ENCODE results near the gene PGPEP1.
"Not testable (repeated sequence)": the region's sequence is repeated elsewhere in the genome, so short reads cannot be mapped to it uniquely, and the experiment has no call there.

The PGPEP1 gene

GRCh38 chr19:18308948-18309325, 31.5 kb upstream of the PGPEP1 start:
- no peak for DNase-seq

GRCh38 chr19:18309525-18310064, 30.8 kb upstream of the PGPEP1 start:
- no peak for DNase-seq

GRCh38 chr19:18310118-18310909, 30.1 kb upstream of the PGPEP1 start:
- DNase-seq, result no peak

DNA sequence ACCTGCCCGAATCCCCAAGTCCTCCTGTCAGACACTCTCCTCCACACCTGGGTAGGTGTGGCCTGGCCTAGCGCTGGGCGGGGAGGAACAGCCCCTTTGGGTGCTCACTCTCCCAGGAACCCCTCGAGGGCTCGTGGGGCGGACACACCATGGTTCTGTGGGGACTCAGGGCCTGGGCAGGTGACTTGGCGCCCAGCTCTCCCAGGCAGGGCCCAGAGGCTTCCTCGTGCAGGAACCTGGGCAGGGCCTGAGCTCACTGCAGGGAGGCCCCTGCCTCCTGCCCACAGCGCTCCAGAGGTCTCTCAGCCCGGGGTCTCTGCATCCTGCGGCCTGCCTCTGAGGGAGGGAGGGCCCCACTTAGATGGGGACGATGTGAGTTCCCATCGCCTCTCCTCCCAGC, 29.4 kb upstream of the PGPEP1 start:
- no peak for DNase-seq

DNA sequence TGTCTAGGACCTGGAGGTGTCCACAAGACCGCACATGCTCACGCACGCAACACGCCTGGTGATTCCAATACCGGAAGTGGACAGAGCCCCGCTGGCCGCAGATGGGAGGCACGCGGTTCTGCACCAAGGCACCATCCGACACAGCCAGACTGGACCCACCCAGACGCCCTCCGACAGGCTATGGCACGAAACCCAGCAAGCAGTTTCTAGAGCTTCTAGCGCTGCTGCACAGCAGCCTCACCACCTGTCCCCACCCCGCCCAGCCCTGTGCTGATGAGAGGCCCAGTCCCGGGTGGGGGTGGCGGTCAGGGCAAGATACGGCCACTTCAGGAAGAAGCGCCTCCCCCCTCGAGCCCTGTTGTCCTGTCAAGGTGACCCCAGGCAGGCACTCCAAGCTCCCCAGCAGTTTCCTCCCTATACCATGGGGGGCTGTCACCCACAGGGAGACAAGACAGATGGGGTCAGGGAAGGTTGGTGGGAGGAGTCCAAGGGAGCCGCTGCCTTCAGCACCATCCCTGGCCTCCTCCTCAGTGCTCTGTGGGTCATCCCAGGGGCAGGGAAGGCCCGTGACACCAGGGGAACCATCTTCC, 28.8 kb upstream of the PGPEP1 start:
- DNase-seq, result no peak

DNA sequence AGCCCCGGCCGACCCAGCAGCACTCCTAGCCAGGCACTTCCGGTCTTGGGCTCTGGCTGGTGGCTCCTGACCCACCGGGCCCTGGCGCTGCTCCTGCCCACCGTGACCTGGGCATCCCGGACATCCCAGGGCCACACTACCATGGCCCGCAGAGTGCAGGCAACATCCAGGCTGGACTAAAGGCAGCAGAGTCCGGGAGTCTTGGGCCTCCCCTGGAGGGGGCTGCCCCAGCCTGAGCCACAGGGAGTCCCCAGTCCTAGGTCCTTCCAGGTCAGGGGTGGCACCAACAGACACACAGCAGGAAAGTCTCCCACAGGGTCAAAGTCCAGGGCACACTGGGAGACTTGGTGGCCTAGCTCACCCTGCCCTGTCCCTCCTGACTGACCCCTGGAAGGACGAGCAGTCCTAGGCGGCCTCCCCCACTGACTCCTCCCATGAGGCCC, 28.3 kb upstream of the PGPEP1 start:
- no peak for DNase-seq

DNA sequence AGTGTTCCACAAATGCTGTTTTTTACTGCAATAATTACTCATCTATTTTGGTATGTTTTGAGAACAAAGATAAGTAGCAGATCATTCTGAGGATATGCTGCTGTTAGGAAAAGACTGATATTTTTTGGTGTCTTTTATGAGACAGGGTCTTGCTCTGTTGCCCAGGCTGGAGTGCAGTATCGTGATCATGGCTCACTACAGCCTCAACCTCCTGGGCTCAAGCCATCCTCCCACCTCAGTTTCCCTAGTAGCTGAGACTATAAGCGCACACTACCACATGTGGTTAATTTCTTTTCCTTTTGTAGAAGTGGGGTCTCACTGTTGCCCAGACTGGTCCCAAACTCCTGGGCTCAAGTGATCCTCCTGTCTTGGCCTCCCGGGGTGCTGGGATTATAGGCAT, 27.0 kb upstream of the PGPEP1 start:
- no peak for DNase-seq

DNA sequence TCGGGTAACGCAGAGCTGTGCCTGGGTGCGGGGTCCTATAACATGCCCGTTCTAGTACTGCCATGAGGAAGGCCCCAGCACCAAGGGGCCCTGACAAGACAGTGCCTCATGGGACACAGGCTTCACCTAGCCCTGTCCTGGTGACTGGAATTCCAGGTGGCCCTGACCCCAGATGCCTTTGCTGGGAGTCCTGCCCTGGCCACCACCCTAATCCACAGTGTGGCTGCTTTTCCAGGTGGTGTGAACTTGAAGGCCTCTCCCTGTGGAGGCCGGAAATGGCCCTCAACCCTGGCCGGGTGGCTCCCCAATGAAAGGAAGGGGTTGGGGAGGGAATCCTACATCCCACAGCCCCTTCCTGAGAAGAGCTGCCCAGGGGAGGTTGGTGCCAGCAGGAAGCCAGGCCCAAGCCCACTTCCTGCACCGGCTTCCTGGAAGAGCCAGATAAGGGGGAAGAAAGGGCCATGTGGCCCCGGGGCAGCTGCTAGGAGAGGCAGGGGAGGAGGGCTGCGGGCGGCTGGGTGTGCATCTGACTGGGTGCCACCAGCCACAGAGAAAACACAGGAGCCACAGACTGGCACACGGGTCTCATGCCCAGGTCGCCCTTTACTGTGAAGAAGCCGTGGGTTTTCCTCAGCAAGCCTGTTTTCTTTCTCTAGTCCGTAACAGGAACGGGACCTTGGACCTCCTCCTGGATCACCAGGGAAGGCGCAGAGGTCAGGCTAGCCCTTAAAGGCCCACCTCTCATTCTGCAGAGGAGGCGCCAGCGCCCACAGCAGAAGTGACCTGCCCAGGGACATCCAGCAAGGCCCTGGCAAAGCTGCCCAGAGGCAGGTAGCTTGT, 22.2 kb upstream of the PGPEP1 start:
- no peak for DNase-seq

DNA sequence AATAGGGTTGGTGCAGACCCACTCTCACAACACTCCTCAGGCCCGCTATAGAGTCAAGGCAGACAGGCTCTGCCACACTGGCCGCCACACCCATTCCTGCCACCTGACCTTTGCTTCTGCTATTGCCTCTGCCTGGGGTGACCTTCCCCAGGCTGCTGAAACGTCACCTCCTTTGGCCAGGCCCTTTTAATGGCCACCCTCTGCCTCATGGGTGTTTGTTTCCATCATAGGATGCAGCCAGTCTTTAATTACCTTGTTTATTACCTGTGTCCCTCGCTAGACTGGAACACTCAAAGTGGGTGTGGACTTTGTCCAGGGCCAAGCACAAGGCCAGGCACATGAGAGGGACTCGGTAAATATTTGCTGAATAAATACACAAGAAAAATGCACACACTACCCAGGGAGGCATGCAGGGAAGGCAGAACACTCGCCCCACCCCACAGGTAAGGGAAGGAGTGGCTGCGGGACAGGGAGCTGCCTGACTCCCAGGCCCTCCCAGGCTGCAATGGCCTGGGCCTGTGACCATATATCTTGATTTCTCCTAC, 20.7 kb upstream of the PGPEP1 start:
- no peak for DNase-seq

DNA sequence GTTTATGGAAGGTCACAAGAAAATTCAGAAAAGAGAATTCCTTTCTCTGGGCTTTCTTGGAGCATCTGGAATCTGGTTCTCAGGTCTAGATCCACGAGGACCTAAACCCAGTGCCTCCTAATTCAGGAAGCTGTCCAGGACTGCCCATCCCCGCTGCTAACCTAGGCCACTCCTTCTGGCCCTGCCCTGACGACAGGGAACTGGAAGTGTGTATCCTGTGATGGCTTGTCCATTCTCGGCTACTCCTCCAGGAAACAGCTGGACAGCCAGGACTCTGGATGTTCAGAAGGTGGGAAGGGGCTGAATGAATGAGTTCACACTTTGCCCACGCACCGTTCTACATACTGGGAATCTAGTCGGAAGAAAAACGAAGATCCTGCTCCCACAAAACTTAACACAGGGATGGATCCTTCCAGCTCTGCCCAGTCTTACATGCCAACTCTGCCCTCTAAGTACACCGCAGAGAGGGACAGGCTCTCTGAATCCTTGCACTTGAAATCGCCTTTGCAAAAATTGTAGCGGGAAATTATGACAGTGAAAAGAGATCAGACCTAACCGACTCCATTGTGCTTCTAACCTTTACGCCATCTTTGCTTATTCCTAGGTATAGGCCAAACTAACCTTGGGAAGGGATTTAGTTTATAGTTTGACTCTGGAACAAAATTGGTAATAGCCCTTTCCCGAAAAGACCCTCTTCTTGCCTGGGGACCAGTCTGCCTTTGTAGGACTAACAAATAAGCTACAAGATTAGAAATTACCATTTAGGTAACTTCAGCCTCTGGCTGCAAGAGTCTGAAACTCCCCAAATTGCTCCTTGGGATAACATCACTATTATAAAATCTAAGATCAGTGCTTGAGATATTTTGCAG, 19.3 kb upstream of the PGPEP1 start:
- DNase-seq, result no peak

DNA sequence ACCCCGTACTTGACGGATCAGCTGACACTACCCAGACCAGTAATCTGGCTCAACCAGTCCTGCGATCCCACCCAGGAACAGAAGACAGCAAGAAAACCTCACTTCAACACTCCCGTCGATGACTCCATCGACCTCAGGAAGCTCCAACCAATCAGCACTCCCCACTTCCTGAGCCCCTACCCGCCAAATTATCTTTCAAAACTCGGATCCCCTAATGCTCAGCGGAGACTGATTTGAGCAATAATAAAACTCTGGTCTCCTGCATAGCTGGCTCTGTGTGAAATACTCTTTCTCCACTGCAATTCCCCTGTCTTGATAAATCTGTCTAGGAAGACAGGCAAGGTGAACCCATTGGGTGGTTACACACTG, 18.7 kb upstream of the PGPEP1 start:
- DNase-seq, result no peak

DNA sequence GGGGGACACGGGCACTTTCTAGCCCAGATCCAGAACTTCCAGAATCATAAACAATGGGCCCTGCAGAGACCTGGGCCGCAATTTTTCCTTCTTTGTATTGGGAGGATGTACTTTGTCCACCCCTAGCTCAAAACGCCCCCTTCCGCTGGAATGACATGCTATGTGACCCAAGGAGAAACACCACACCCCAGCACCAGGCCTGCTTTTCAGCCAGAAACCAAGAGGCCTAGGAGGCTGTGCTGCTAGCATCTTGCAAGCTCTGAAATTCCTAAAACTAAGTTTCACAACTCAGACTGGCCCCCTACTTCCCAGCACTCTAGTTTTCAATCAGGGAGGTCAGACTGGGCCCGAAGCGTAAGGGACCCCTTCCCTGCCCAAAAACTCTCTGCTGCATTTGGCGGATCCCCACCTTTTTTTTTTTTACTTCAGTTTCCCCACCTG, 18.1 kb upstream of the PGPEP1 start:
- no peak for DNase-seq

DNA sequence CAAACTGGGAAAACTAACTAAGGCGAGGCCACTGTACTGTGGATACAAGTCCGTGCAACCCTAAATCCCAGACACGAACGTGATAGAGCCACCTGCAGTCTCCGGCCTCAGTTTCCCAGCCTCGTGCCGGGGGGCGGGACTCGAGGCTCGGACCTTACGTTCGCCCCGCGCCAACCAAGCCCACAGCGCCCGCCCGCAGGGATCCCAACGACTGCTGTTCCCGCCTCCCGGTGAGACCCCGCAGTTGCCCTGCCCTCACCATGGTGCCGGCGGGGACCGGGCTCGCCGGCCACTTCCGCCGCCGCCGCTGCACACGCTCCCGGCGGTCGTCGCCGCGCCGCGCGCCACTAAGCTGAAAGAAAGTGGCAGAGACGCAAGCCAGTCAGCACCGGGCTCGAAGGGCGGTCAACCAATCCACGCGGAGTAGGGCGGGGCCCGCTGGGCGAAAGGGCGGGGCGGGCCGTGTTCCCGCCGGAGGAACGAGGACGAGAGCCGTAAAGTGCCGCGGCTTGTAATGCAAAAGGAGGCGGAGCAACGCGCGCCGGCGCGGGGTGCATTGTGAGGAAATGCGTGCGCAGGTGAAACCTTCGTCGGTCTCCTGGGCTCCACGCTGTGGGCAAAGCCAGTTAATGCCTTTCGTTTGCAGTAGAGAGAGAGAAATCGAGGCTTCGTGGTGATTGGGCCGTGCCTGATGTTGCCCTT, 17.5 kb upstream of the PGPEP1 start, which contains the start of gene LSM4:
Gene LSM4, minus strand, starts transcription at position 318 of the 702 bp plus-strand sequence. Its CDS starts 56 bp downstream, at position 262.
- DNase-seq, result peak; percentile 95

GRCh38 chr19:18324373-18324731, 16.0 kb upstream of the PGPEP1 start:
- not testable (repeated sequence) for DNase-seq

- DNase-seq, result no peak
Observed at GRCh38 chr19:18326772-18327171, 13.6 kb upstream of the PGPEP1 start.

- peak; percentile 96 for DNase-seq
Observed at GRCh38 chr19:18328340-18329034, 11.9 kb upstream of the PGPEP1 start.

GRCh38 chr19:18329035-18329376, 11.4 kb upstream of the PGPEP1 start:
- DNase-seq, result no peak

GRCh38 chr19:18330868-18331267, 9.5 kb upstream of the PGPEP1 start:
- no peak for DNase-seq

GRCh38 chr19:18332917-18333530, 7.4 kb upstream of the PGPEP1 start:
- DNase-seq, result no peak

DNA sequence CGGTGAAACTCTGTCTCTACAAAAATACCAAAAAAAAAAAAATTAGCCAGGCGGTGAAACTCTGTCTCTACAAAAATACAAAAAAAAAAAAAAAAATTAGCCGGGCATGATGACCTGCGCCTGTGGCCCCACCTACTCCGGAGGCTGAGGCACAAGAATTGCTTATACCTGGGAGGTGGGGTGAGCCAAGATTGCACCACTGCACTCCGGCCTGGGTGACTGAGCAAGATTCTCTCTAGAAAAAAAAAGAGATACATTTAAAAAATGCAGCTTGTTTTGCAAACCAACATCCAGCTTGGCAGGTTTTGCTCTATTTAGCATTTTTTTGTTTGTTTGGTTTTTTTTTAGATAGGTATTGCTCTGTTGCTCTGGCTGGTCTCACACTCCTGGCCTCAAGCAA, 6.7 kb upstream of the PGPEP1 start:
- DNase-seq, result no peak

All from NCI-H226 (cell line).